HCT116 (cell line): ENCODE results near the gene SLC22A5. TPM values are rescaled to one million over a fixed set of nuclear protein-coding genes. Genes with fewer than 3 reads are reported as not detected.

Source experiments
- ATAC-seq: fragments of 200-7000 bp; cut with Tn5 transposase; 2 replicates; pipeline ENCODE4 v1.9.1; 2020; ENCODE audit warnings: mild to moderate bottlenecking, moderate library complexity
- BruUV-seq: library from RNA; stranded (reverse); fragments of 400-500 nt; replicated peaks from 2 replicates; lab custom pipeline; 2021; lab: Mats Ljungman, UMichigan
- CTCF ChIA-PET: fragments of 300-600 bp; sonication (Branson Sonifier 250); formaldehyde crosslinking; loops from one replicate; lab custom pipeline; 2021; ENCODE audit warnings: antibody characterized with exemption; lab: Charles Lee
- POLR2A ChIA-PET: fragments of 300-600, 350-600 bp; sonication (Branson Sonifier 250); formaldehyde crosslinking; loops from one replicate; lab custom pipeline; 2021; ENCODE audit warnings: antibody characterized with exemption; lab: Charles Lee
- RAD21 ChIA-PET, 2 experiments: fragments of 300-600 bp; sonication (Branson Sonifier 250); formaldehyde crosslinking; loops; one replicate each; lab custom pipeline; 2023; ENCODE audit warnings: low total read pairs in 2 of 2; ENCODE audit not compliant: uncharacterized antibody in 2 of 2, unreplicated experiment in 2 of 2, low non-redundant PET in 1 of 2; lab: Charles Lee
- DNase-seq: peaks from one replicate; pipeline ENCODE4 v3.0.0-alpha.2; 2010; ENCODE audit warnings: low read depth, low spot score
- H2AFZ ChIP-seq: fragments of 200-600 bp; shearing (Covaris generic), sonication (generic); 2 replicates; pipeline ENCODE4 v1.6.1; 2017; ENCODE audit warnings: low read depth, mixed run types, mixed read lengths, antibody characterized with exemption, low read length; ENCODE audit not compliant: poor library complexity, severe bottlenecking
- H3K27ac ChIP-seq: 2 replicates; pipeline ENCODE4 v1.5.1; 2012; ENCODE audit warnings: low read depth, low read length
- H3K27me3 ChIP-seq: fragments of 200-600 bp; sonication (generic); 2 replicates; pipeline ENCODE4 v1.6.1; 2016; ENCODE audit warnings: mixed run types, low read length, mixed read lengths; ENCODE audit not compliant: insufficient read depth
- H3K36me3 ChIP-seq, 2 experiments: fragments of 200-500 bp in 1 of 2; fragments of 200-600 bp in 1 of 2; sonication (Bioruptor generic) in 1 of 2; sonication (generic) in 1 of 2; 2 replicates each; pipeline versions ENCODE4 v1.5.1 to v1.6.1; 2014 to 2016; ENCODE audit warnings: low read length in 2 of 2, inconsistent platforms in 1 of 2, mixed read lengths in 1 of 2, mixed run types in 1 of 2; ENCODE audit not compliant: insufficient read depth in 2 of 2, control insufficient read depth in 1 of 2
- H3K4me1 ChIP-seq, 2 experiments: fragments of 200-600 bp in 1 of 2; sonication (generic) in 1 of 2; 2 replicates each; pipeline versions ENCODE4 v1.5.1 to v1.6.1; 2012 to 2017; ENCODE audit warnings: low read length in 2 of 2, inconsistent platforms in 1 of 2, mild to moderate bottlenecking in 1 of 2, mixed read lengths in 1 of 2, mixed run types in 1 of 2, moderate library complexity in 1 of 2; ENCODE audit not compliant: insufficient read depth in 2 of 2, control insufficient read depth in 1 of 2
- H3K4me2 ChIP-seq: fragments of 200-600 bp; sonication (generic); 2 replicates; pipeline ENCODE4 v1.6.1; 2017; ENCODE audit warnings: mixed run types, low read length, mixed read lengths
- H3K4me3 ChIP-seq, 2 experiments: fragments of 200-600 bp in 1 of 2; sonication (generic) in 1 of 2; replicated peaks in 1 of 2; 2 replicates each; pipeline ENCODE4 v1.5.1; 2011 to 2016; ENCODE audit warnings: low read length in 2 of 2, control low read depth in 1 of 2, low read depth in 1 of 2, mild to moderate bottlenecking in 1 of 2, mixed read lengths in 1 of 2, mixed run types in 1 of 2
- H3K79me2 ChIP-seq: fragments of 200-600 bp; sonication (generic); 2 replicates; pipeline ENCODE4 v1.6.1; 2017; ENCODE audit warnings: mild to moderate bottlenecking, mixed run types, low read length, moderate library complexity, mixed read lengths; ENCODE audit not compliant: insufficient read depth
- H3K9ac ChIP-seq: fragments of 200-600 bp; sonication (generic); 2 replicates; pipeline ENCODE4 v1.6.1; 2016; ENCODE audit warnings: low read length, mixed read lengths
- H3K9me2 ChIP-seq: fragments of 200-600 bp; sonication (generic), shearing (Covaris generic); 2 replicates; pipeline ENCODE4 v1.6.1; 2017; ENCODE audit warnings: mixed run types, mild to moderate bottlenecking, moderate library complexity; ENCODE audit not compliant: insufficient read depth
- H3K9me3 ChIP-seq, 2 experiments: fragments of 200-500 bp in 1 of 2; fragments of 200-600 bp in 1 of 2; sonication (Bioruptor generic) in 1 of 2; sonication (generic) in 1 of 2; 2 replicates each; pipeline ENCODE4 v1.6.1; 2014 to 2017; ENCODE audit warnings: low read length in 2 of 2, mixed read lengths in 2 of 2, inconsistent platforms in 1 of 2, low read depth in 1 of 2, mild to moderate bottlenecking in 1 of 2, mixed run types in 1 of 2, moderate library complexity in 1 of 2; ENCODE audit not compliant: control insufficient read depth in 1 of 2, insufficient read depth in 1 of 2
- H4K20me1 ChIP-seq: fragments of 200-600 bp; sonication (generic), shearing (Covaris generic); 2 replicates; pipeline ENCODE4 v1.6.1; 2017; ENCODE audit warnings: mixed run types, mild to moderate bottlenecking, moderate library complexity; ENCODE audit not compliant: insufficient read depth
- CBX3 ChIP-seq: IDR thresholded peaks from 2 replicates; pipeline ENCODE4 v1.6.1; 2012; ENCODE audit warnings: low read depth
- CEBPB ChIP-seq: IDR thresholded peaks from 2 replicates; pipeline ENCODE4 v1.6.1; 2012; ENCODE audit warnings: low read depth
- EGR1 ChIP-seq: IDR thresholded peaks from 2 replicates; pipeline ENCODE4 v1.6.1; 2012; ENCODE audit warnings: low read depth
- EZH2 ChIP-seq: fragments of 200-600 bp; sonication (generic); IDR thresholded peaks from 2 replicates; pipeline ENCODE4 v1.6.1; 2017; ENCODE audit warnings: antibody characterized with exemption, mixed run types
- FOSL1 ChIP-seq: IDR thresholded peaks from 2 replicates; pipeline ENCODE4 v1.6.1; 2012; ENCODE audit warnings: low read depth
- POLR2A ChIP-seq: IDR thresholded peaks from 2 replicates; pipeline ENCODE4 v1.7.0; 2011; ENCODE audit warnings: borderline replicate concordance; ENCODE audit not compliant: insufficient read depth, insufficient read length; ENCODE audit errors: extremely low read depth
- POLR2AphosphoS5 ChIP-seq: IDR thresholded peaks from 2 replicates; pipeline ENCODE4 v1.6.1; 2011; ENCODE audit warnings: mild to moderate bottlenecking, low read depth, low read length, moderate library complexity
- REST ChIP-seq: IDR thresholded peaks from 2 replicates; pipeline ENCODE4 v1.6.1; 2012; ENCODE audit warnings: low read depth
- SIN3A ChIP-seq: IDR thresholded peaks from 2 replicates; pipeline ENCODE4 v1.6.1; 2012; ENCODE audit warnings: low read depth
- SP1 ChIP-seq: IDR thresholded peaks from 2 replicates; pipeline ENCODE4 v1.6.1; 2012; ENCODE audit warnings: low read depth
- SRF ChIP-seq: IDR thresholded peaks from 2 replicates; pipeline ENCODE4 v1.6.1; 2012; ENCODE audit warnings: low read depth
- YY1 ChIP-seq: IDR thresholded peaks from 2 replicates; pipeline ENCODE4 v1.6.1; 2011; ENCODE audit warnings: low read length, low read depth, moderate library complexity, mild to moderate bottlenecking; ENCODE audit not compliant: insufficient replicate concordance; ENCODE audit errors: extremely low read depth
- ZBTB33 ChIP-seq: IDR thresholded peaks from 2 replicates; pipeline ENCODE4 v1.6.1; 2011; ENCODE audit warnings: mild to moderate bottlenecking, low read length, moderate library complexity; ENCODE audit not compliant: insufficient replicate concordance; ENCODE audit errors: extremely low read depth
- ZFX ChIP-seq: fragments of 450-650 bp; IDR thresholded peaks from 2 replicates; pipeline ENCODE4 v1.6.1; 2017
- intact Hi-C: fragments of 100-400 bp; cut with micrococcal nuclease; formaldehyde crosslinking; loops from 2 replicates; pipeline ENCODE4 v1.10.0; 2022
- total RNA-seq: library from RNA; stranded (reverse); gene quantifications from one replicate; pipeline ENCODE4 v1.2.1, GENCODE V29; 2021; ENCODE audit not compliant: unreplicated experiment

SLC22A5 gene
- total RNA-seq, 1 experiment from 2014 or later = 9.9 TPM

GRCh38 chr5:132325691-132326090 lies 43.8 kb upstream of the SLC22A5 start:
- Histone ChIP-seq H3K36me3 (no peaks in the 10 kb centered on the region), H3K79me2 (no peaks in the 10 kb centered on the region), H3K4me2 (no peak overlapping the region), H3K27me3 (no peaks in the 10 kb centered on the region), H3K9ac (no peak overlapping the region), H3K27ac (no peak overlapping the region), H2AFZ (no peak overlapping the region), H3K4me3 (no peak overlapping the region), H3K4me1 (no peaks in the 10 kb centered on the region), H3K9me2 (no peaks in the 10 kb centered on the region), H3K9me3 (no peaks in the 10 kb centered on the region), H4K20me1 (no peaks in the 10 kb centered on the region)
- no TSS peak for BruUV-seq
- TF ChIP-seq YY1 (no peak), SRF (no peak), EZH2 (no peak), CBX3 (no peak), CEBPB (no peak), ZBTB33 (no peak), SP1 (no peak)
- RAD21 ChIA-PET = no interaction called here
- CTCF ChIA-PET = no interaction called here
- intact Hi-C loops = no loop called here
- POLR2A ChIA-PET = no interaction called here
- DNase-seq = no peak
- no peak for ATAC-seq

- H3K4me2 ChIP-seq = no peak overlapping the region
- ChIA-PET POLR2A (no interaction called here), RAD21 (no interaction called here), CTCF (no interaction called here)
- H3K4me1 ChIP-seq = no peaks in the 10 kb centered on the region
- no peak overlapping the region for H3K9ac ChIP-seq
- H2AFZ ChIP-seq = no peak overlapping the region
- intact Hi-C loops = no loop called here
- H3K9me2 ChIP-seq = no peaks in the 10 kb centered on the region
- H3K79me2 ChIP-seq = no peaks in the 10 kb centered on the region
- ATAC-seq (no peak), DNase-seq (no peak)
- BruUV-seq = no TSS peak
- H3K27ac ChIP-seq = no peak overlapping the region
- no peaks in the 10 kb centered on the region for H3K36me3 ChIP-seq
- no peaks in the 10 kb centered on the region for H3K27me3 ChIP-seq
- H3K4me3 ChIP-seq = no peak overlapping the region
- H3K9me3 ChIP-seq = no peaks in the 10 kb centered on the region
- no peaks in the 10 kb centered on the region for H4K20me1 ChIP-seq
- TF ChIP-seq ZBTB33 (no peak), POLR2A (no peak), FOSL1 (no peak), EGR1 (no peak), POLR2AphosphoS5 (no peak), REST (no peak), SIN3A (no peak), ZFX (no peak)
These were observed 42.1 kb upstream of the SLC22A5 start for GRCh38 chr5:132327252-132327955.
